Keratinocyte (primary cell): ENCODE results near the gene RHOB.

Experiments used
- EZH2 ChIP-seq: IDR thresholded peaks from one replicate; pipeline ENCODE4 v1.6.1; 2012; ENCODE audit warnings: inconsistent platforms, mild to moderate bottlenecking, low read length, moderate library complexity
- TF ChIP-seq, protein P1 (sequence below), 3 experiments: IDR thresholded peaks in 1 of 3; conservative IDR thresholded peaks in 1 of 3; optimal IDR thresholded peaks in 1 of 3; 2 replicates in 2 of 3; 3 replicates in 1 of 3; pipeline versions ENCODE3 to v1.5.1; 2011; ENCODE audit warnings: low read length in 3 of 3, mild to moderate bottlenecking in 3 of 3, moderate library complexity in 2 of 3, control low read depth in 1 of 3, inconsistent platforms in 1 of 3; ENCODE audit not compliant: insufficient read depth in 2 of 3; ENCODE audit errors: extremely low read depth in 1 of 3

GRCh38 chr2:20427931-20428526, 18.8 kb upstream of the RHOB start:
- TF ChIP-seq, protein P1, sequence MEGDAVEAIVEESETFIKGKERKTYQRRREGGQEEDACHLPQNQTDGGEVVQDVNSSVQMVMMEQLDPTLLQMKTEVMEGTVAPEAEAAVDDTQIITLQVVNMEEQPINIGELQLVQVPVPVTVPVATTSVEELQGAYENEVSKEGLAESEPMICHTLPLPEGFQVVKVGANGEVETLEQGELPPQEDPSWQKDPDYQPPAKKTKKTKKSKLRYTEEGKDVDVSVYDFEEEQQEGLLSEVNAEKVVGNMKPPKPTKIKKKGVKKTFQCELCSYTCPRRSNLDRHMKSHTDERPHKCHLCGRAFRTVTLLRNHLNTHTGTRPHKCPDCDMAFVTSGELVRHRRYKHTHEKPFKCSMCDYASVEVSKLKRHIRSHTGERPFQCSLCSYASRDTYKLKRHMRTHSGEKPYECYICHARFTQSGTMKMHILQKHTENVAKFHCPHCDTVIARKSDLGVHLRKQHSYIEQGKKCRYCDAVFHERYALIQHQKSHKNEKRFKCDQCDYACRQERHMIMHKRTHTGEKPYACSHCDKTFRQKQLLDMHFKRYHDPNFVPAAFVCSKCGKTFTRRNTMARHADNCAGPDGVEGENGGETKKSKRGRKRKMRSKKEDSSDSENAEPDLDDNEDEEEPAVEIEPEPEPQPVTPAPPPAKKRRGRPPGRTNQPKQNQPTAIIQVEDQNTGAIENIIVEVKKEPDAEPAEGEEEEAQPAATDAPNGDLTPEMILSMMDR (optimal IDR thresholded peaks at IDR 0.05 in 1 of 3, IDR thresholded peaks at IDR 0.05 in 1 of 3, conservative IDR thresholded peaks at IDR 0.05 in 1 of 3; ENCODE audit: extremely low read depth in 1 of 3, insufficient read depth in 2 of 3, low read length in 3 of 3) = no peak
- TF ChIP-seq EZH2 = no peak
